DND-41 (cell line): ENCODE measurements around the gene GRK3.

ENCODE experiments used
- ATAC-seq: fragments of 200-7000 bp; cut with Tn5 transposase; 3 replicates; pipeline ENCODE4 v1.9.1; 2021; ENCODE audit warnings: low read depth; ENCODE audit not compliant: insufficient read depth
- DNase-seq: peaks from one replicate; pipeline ENCODE4 v3.0.0-alpha.2; 2020
- H2AFZ ChIP-seq: 2 replicates; pipeline ENCODE4 v1.6.0; 2012; ENCODE audit warnings: low read depth, low read length
- H3K27ac ChIP-seq: 2 replicates; pipeline ENCODE4 v1.5.1; 2012; ENCODE audit warnings: low read length, inconsistent platforms
- H3K27me3 ChIP-seq: fragments of 200-600 bp; sonication (generic); 2 replicates; pipeline ENCODE4 v1.6.0; 2012; ENCODE audit warnings: low read length, mild to moderate bottlenecking, inconsistent platforms; ENCODE audit not compliant: insufficient read depth, poor library complexity
- H3K36me3 ChIP-seq: 2 replicates; pipeline ENCODE4 v1.5.1; 2012; ENCODE audit warnings: low read length, inconsistent platforms; ENCODE audit not compliant: insufficient read depth
- H3K4me1 ChIP-seq: 2 replicates; pipeline ENCODE4 v1.5.1; 2012; ENCODE audit warnings: mild to moderate bottlenecking, low read length; ENCODE audit not compliant: insufficient read depth
- H3K4me2 ChIP-seq: 2 replicates; pipeline ENCODE4 v1.6.0; 2012; ENCODE audit warnings: mild to moderate bottlenecking, moderate library complexity, low read length, inconsistent platforms; ENCODE audit not compliant: insufficient read depth
- H3K4me3 ChIP-seq, 2 experiments: fragments of 200-600 bp in 1 of 2; shearing (Covaris generic) in 1 of 2; 2 replicates each; pipeline ENCODE4 v1.5.1; 2012 to 2016; ENCODE audit warnings: inconsistent platforms in 2 of 2, low read length in 2 of 2, mild to moderate bottlenecking in 2 of 2, low read depth in 1 of 2, moderate library complexity in 1 of 2
- H3K79me2 ChIP-seq: 2 replicates; pipeline ENCODE4 v1.6.0; 2012; ENCODE audit warnings: low read length, inconsistent platforms; ENCODE audit not compliant: insufficient read depth
- H3K9ac ChIP-seq: 2 replicates; pipeline ENCODE4 v1.6.0; 2012; ENCODE audit warnings: low read depth, mild to moderate bottlenecking, inconsistent platforms, low read length, moderate library complexity
- H3K9me3 ChIP-seq: 2 replicates; pipeline ENCODE4 v1.5.1; 2012; ENCODE audit warnings: low read length, moderate library complexity, mild to moderate bottlenecking, inconsistent platforms; ENCODE audit not compliant: insufficient read depth, severe bottlenecking
- H4K20me1 ChIP-seq: 2 replicates; pipeline ENCODE4 v1.6.0; 2012; ENCODE audit warnings: low read length; ENCODE audit not compliant: insufficient read depth
- CTCF ChIP-seq: IDR thresholded peaks from 2 replicates; pipeline ENCODE4 v1.5.1; 2012; ENCODE audit warnings: borderline replicate concordance, low read length, moderate library complexity, mild to moderate bottlenecking; ENCODE audit not compliant: poor library complexity, severe bottlenecking; ENCODE audit errors: extremely low read depth
- EZH2 ChIP-seq: IDR thresholded peaks from 3 replicates; pipeline ENCODE4 v1.6.1; 2012; ENCODE audit warnings: borderline replicate concordance, low read depth, mild to moderate bottlenecking, moderate library complexity, low read length, inconsistent platforms; ENCODE audit not compliant: severe bottlenecking

Gene GRK3

DNA sequence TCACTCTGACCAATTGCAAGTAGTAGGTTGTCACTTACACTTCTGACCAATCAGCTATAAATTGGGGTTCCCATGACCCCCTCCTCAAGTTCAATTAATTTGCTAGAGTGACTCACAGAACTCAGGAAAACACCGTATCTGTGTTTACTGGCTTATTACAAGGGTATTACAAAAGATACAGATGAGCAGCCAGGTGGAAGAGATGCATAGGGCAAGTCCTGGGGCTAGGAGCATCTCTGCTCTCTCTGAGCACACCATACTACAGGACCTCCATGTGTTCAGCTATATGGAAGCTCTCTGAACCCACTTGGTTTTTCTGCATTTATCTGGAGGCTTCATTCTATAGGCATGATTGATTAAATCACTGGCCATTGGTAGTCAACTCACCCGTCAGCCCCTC is 11.3 kb upstream of the GRK3 start:
- Histone ChIP-seq H3K9ac (no peak overlapping the region), H3K79me2 (no peaks in the 10 kb centered on the region), H3K4me1 (no peaks in the 10 kb centered on the region), H3K9me3 (no peaks in the 10 kb centered on the region), H4K20me1 (no peaks in the 10 kb centered on the region), H3K27me3 (no peaks in the 10 kb centered on the region), H2AFZ (no peak overlapping the region), H3K27ac (no peak overlapping the region), H3K4me3 (no peak overlapping the region), H3K4me2 (no peak overlapping the region), H3K36me3 (no peaks in the 10 kb centered on the region)
- ATAC-seq (no peak), DNase-seq (no peak)
- no peak for TF ChIP-seq CTCF
- TF ChIP-seq EZH2, result no peak

DNA sequence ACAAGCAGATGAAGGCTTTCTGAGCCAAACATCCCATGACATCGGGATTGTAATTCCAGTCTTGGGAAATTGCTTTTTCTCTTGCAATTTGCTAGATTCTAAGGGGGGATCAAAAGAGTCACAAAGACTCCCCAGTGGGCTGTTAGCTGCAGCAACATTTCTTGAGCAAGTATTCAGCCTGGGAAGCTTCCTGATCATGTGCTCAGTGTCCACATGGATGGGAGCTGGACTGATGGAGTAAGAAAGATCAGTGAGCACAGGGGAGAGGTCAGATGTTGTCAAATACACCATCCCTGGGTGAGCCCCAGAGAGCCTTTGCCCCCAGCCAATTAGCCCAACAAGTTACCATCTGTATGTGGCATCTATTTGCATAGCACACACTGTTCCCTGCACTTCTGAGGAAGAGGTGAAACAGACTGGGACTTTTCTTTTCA is 10.2 kb upstream of the GRK3 start:
- Histone ChIP-seq H3K9ac (no peak overlapping the region), H3K4me1 (no peaks in the 10 kb centered on the region), H3K79me2 (no peaks in the 10 kb centered on the region), H3K4me2 (no peak overlapping the region), H3K27me3 (no peaks in the 10 kb centered on the region), H3K27ac (no peak overlapping the region), H4K20me1 (no peaks in the 10 kb centered on the region), H3K4me3 (no peak overlapping the region), H3K9me3 (no peaks in the 10 kb centered on the region), H2AFZ (no peak overlapping the region), H3K36me3 (no peaks in the 10 kb centered on the region)
- DNase-seq, result no peak
- TF ChIP-seq EZH2 (no peak), CTCF (no peak)
- no peak for ATAC-seq

GRCh38 chr22:25554689-25555088 is 9.8 kb upstream of the GRK3 start:
- DNase-seq, result no peak
- Histone ChIP-seq H3K4me3 (no peak overlapping the region), H3K4me1 (no peaks in the 10 kb centered on the region), H3K79me2 (no peaks in the 10 kb centered on the region), H3K27ac (no peak overlapping the region), H3K9me3 (no peaks in the 10 kb centered on the region), H3K36me3 (no peaks in the 10 kb centered on the region), H4K20me1 (no peaks in the 10 kb centered on the region), H3K9ac (no peak overlapping the region), H3K4me2 (no peak overlapping the region), H3K27me3 (no peaks in the 10 kb centered on the region), H2AFZ (no peak overlapping the region)
- TF ChIP-seq CTCF, result no peak
- TF ChIP-seq EZH2, result no peak
- ATAC-seq, result no peak

DNA sequence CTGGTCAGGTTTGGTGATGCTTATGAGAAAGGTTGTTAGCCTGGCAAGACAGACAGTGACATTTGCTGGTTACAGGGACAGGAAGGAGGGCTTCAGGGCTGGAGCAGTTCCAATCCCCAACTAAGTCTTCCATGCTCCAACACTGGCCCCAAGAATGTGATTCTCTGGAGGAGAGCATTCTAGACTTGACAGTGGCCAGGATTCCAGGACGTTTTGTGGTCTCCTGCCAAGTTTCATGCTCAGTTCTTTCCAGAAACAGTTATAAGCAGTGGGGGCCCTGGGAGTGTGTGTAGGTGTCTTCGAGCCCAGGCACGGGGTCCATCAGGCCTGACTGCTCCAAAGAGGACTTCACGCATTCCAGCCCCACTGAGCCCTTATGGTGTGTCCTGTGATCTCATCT is 8.9 kb upstream of the GRK3 start:
- no peak overlapping the region for H3K4me2 ChIP-seq
- no peaks in the 10 kb centered on the region for H3K4me1 ChIP-seq
- H3K27me3 ChIP-seq, result no peaks in the 10 kb centered on the region
- no peaks in the 10 kb centered on the region for H4K20me1 ChIP-seq
- DNase-seq (no peak), ATAC-seq (no peak)
- no peak overlapping the region for H2AFZ ChIP-seq
- no peak overlapping the region for H3K27ac ChIP-seq
- no peak for TF ChIP-seq CTCF
- H3K79me2 ChIP-seq, result no peaks in the 10 kb centered on the region
- H3K9me3 ChIP-seq, result no peaks in the 10 kb centered on the region
- no peaks in the 10 kb centered on the region for H3K36me3 ChIP-seq
- no peak overlapping the region for H3K9ac ChIP-seq
- no peak overlapping the region for H3K4me3 ChIP-seq
